ENCODE results near the gene EP400. TPM values are rescaled to one million over a fixed set of nuclear protein-coding genes. Genes with fewer than 3 reads are reported as not detected.
A peak's percentile ranks its signal among the peaks of the same experiment; 100 is the strongest.

The EP400 gene
- total RNA-seq, 1 donor from 2014 or later = 35.9 TPM

GRCh38 chr12:131940141-131940547 lies 9.6 kb upstream of the EP400 start:
- H3K36me3 Mint-ChIP-seq (ENCODE audit: low read depth) = peaks cover 15% of the 10 kb centered on the region
- H3K27me3 Mint-ChIP-seq (ENCODE audit: low read depth) = no peaks in the 10 kb centered on the region
- DNase-seq (ENCODE audit: low spot score) = peak; percentile 41
- TF ChIP-seq, protein P1, sequence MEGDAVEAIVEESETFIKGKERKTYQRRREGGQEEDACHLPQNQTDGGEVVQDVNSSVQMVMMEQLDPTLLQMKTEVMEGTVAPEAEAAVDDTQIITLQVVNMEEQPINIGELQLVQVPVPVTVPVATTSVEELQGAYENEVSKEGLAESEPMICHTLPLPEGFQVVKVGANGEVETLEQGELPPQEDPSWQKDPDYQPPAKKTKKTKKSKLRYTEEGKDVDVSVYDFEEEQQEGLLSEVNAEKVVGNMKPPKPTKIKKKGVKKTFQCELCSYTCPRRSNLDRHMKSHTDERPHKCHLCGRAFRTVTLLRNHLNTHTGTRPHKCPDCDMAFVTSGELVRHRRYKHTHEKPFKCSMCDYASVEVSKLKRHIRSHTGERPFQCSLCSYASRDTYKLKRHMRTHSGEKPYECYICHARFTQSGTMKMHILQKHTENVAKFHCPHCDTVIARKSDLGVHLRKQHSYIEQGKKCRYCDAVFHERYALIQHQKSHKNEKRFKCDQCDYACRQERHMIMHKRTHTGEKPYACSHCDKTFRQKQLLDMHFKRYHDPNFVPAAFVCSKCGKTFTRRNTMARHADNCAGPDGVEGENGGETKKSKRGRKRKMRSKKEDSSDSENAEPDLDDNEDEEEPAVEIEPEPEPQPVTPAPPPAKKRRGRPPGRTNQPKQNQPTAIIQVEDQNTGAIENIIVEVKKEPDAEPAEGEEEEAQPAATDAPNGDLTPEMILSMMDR (IDR thresholded peaks at IDR 0.05) = no peak
- no peaks in the 10 kb centered on the region for H3K4me1 Mint-ChIP-seq (ENCODE audit: low read depth)
- H3K9me3 Mint-ChIP-seq (ENCODE audit: low read depth) = no peaks in the 10 kb centered on the region
- H3K4me3 Mint-ChIP-seq (ENCODE audit: unreplicated experiment) = no peak overlapping the region
- H3K27ac Mint-ChIP-seq (ENCODE audit: unreplicated experiment) = no peak overlapping the region

DNA sequence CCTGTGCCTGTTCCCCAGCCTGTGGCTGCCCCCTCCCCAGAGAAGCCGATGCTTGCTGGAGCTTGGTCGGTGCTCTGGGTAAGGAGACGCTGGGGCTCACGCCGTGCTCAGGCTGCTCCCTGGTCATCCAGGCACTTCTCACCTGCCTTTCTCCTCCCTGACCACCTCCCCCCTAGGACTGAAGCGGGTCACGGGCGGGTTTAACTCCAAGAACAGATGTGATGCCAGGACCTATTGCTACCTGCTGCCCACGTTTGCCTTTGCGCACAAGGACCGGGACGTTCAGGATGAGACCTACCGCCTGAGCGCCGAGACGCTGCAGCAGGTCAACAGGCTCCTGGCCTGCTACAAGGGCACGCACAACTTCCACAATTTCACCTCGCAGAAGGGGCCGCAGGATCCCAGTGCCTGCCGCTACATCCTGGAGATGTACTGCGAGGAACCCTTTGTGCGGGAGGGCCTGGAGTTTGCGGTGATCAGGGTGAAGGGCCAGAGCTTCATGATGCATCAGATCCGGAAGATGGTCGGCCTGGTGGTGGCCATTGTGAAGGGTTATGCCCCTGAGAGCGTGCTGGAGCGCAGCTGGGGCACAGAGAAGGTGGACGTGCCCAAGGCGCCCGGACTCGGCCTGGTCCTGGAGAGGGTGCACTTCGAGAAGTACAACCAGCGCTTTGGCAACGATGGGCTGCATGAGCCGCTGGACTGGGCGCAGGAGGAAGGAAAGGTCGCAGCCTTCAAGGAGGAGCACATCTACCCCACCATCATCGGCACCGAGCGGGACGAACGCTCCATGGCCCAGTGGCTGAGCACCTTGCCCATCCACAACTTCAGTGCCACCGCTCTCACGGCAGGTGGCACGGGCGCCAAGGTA lies 8.4 kb upstream of the EP400 start:
- Mint-ChIP-seq H3K27me3 (ENCODE audit: low read depth) (no peaks in the 10 kb centered on the region), H3K4me1 (ENCODE audit: low read depth) (no peaks in the 10 kb centered on the region), H3K9me3 (ENCODE audit: low read depth) (no peaks in the 10 kb centered on the region), H3K27ac (ENCODE audit: unreplicated experiment) (no peak overlapping the region), H3K36me3 (ENCODE audit: low read depth) (peaks cover 16% of the 10 kb centered on the region), H3K4me3 (ENCODE audit: unreplicated experiment) (no peak overlapping the region)
- TF ChIP-seq, protein P1 (IDR thresholded peaks at IDR 0.05) = no peak
- DNase-seq (ENCODE audit: low spot score) = peak; percentile 86

DNA sequence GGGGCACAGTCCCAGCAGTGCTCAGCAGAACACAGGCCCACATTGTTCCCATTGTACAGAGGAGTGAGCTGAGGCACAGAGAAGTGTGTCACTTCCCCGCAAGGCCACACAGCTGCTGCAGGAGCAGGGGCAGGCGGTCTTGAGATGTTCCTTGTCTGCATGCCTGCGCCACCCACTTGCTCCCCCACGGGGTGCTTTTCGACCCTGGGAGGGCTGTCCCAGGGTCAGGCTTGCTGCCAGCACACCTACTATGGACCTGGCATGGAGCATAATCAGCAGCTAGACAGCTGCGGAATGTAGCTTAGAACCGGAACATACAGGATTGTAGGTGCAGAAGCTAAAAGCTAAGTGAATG lies 7.8 kb upstream of the EP400 start:
- no peaks in the 10 kb centered on the region for H3K9me3 Mint-ChIP-seq (ENCODE audit: low read depth)
- H3K27ac Mint-ChIP-seq (ENCODE audit: unreplicated experiment) = no peak overlapping the region
- H3K4me3 Mint-ChIP-seq (ENCODE audit: unreplicated experiment) = no peak overlapping the region
- no peaks in the 10 kb centered on the region for H3K27me3 Mint-ChIP-seq (ENCODE audit: low read depth)
- H3K4me1 Mint-ChIP-seq (ENCODE audit: low read depth) = no peaks in the 10 kb centered on the region
- TF ChIP-seq, protein P1 (IDR thresholded peaks at IDR 0.05) = no peak
- peak; percentile 82 for DNase-seq (ENCODE audit: low spot score)
- peaks cover 16% of the 10 kb centered on the region for H3K36me3 Mint-ChIP-seq (ENCODE audit: low read depth)

- peaks cover 15% of the 10 kb centered on the region for H3K36me3 Mint-ChIP-seq (ENCODE audit: low read depth)
- TF ChIP-seq, protein P1 (IDR thresholded peaks at IDR 0.05) = no peak
- H3K27ac Mint-ChIP-seq (ENCODE audit: unreplicated experiment) = no peak overlapping the region
- H3K4me3 Mint-ChIP-seq (ENCODE audit: unreplicated experiment) = no peak overlapping the region
- H3K4me1 Mint-ChIP-seq (ENCODE audit: low read depth) = peaks cover 4% of the 10 kb centered on the region
- peak; percentile 70 for DNase-seq (ENCODE audit: low spot score)
- no peaks in the 10 kb centered on the region for H3K9me3 Mint-ChIP-seq (ENCODE audit: low read depth)
- no peaks in the 10 kb centered on the region for H3K27me3 Mint-ChIP-seq (ENCODE audit: low read depth)
Observed at GRCh38 chr12:131942671-131943070, 7.1 kb upstream of the EP400 start.

GRCh38 chr12:131943389-131943788 lies 6.4 kb upstream of the EP400 start:
- H3K27me3 Mint-ChIP-seq (ENCODE audit: low read depth) = no peaks in the 10 kb centered on the region
- H3K27ac Mint-ChIP-seq (ENCODE audit: unreplicated experiment) = no peak overlapping the region
- peaks cover 6% of the 10 kb centered on the region for H3K4me1 Mint-ChIP-seq (ENCODE audit: low read depth)
- H3K4me3 Mint-ChIP-seq (ENCODE audit: unreplicated experiment) = no peak overlapping the region
- TF ChIP-seq, protein P1 (IDR thresholded peaks at IDR 0.05) = no peak
- H3K9me3 Mint-ChIP-seq (ENCODE audit: low read depth) = no peaks in the 10 kb centered on the region
- peak; percentile 79 for DNase-seq (ENCODE audit: low spot score)
- H3K36me3 Mint-ChIP-seq (ENCODE audit: low read depth) = peaks cover 13% of the 10 kb centered on the region

Data from chondrocyte (in vitro differentiated cells).